SK-N-SH (cell line): ENCODE measurements around the gene MAML3. TPM values are rescaled to one million over a fixed set of nuclear protein-coding genes. Genes with fewer than 3 reads are reported as not detected.

Experiments
- CTCF ChIA-PET: fragments of 300-600, 350-600 bp; formaldehyde crosslinking; extraction: SDS; loops from one replicate; lab custom pipeline; 2021; lab: Yijun Ruan, JAX
- POLR2A ChIA-PET: fragments of 350-600 bp; sonication (Branson Sonifier 250); formaldehyde crosslinking; extraction: SDS; loops from one replicate; lab custom pipeline; 2020; ENCODE audit warnings: antibody characterized with exemption, inconsistent platforms; lab: Yijun Ruan, JAX
- DNase-seq: peaks from one replicate; pipeline ENCODE4 v3.0.0; 2012
- H2AFZ ChIP-seq: fragments of 200-600 bp; sonication (generic); 2 replicates; pipeline ENCODE4 v1.8.1; 2016; ENCODE audit warnings: antibody characterized with exemption, mild to moderate bottlenecking, low read depth
- H3F3A ChIP-seq: fragments of 200-600 bp; sonication (generic); replicated peaks from 2 replicates; pipeline ENCODE3; 2016; ENCODE audit warnings: antibody characterized with exemption, mild to moderate bottlenecking; ENCODE audit not compliant: insufficient read depth
- H3K27ac ChIP-seq, 2 experiments: fragments of 200-500 bp in 1 of 2; fragments of 200-600 bp in 1 of 2; sonication (Bioruptor generic) in 1 of 2; sonication (generic), shearing (Covaris generic) in 1 of 2; 2 replicates each; pipeline versions ENCODE4 v1.5.1 to v1.6.1; 2014 to 2016; ENCODE audit warnings: low read depth in 2 of 2, inconsistent platforms in 1 of 2, low read length in 1 of 2, mild to moderate bottlenecking in 1 of 2, mixed read lengths in 1 of 2
- H3K27me3 ChIP-seq: fragments of 200-600 bp; sonication (generic), shearing (Covaris generic); 2 replicates; pipeline ENCODE4 v1.6.1; 2016; ENCODE audit warnings: mixed run types; ENCODE audit not compliant: insufficient read depth
- H3K36me3 ChIP-seq, 2 experiments: fragments of 200-500 bp in 1 of 2; fragments of 200-600 bp in 1 of 2; sonication (Bioruptor generic) in 1 of 2; sonication (generic) in 1 of 2; replicated peaks in 1 of 2; 2 replicates each; pipeline versions ENCODE3 to v1.5.1; 2014 to 2016; ENCODE audit warnings: low read length in 1 of 2, mild to moderate bottlenecking in 1 of 2; ENCODE audit not compliant: insufficient read depth in 2 of 2, control insufficient read depth in 1 of 2
- H3K4me1 ChIP-seq, 2 experiments: fragments of 200-500 bp in 1 of 2; fragments of 200-600 bp in 1 of 2; sonication (Bioruptor generic) in 1 of 2; sonication (generic), shearing (Covaris generic) in 1 of 2; 2 replicates each; pipeline versions ENCODE4 v1.5.1 to v1.6.1; 2014 to 2016; ENCODE audit warnings: low read depth in 1 of 2, low read length in 1 of 2, mixed run types in 1 of 2; ENCODE audit not compliant: insufficient read depth in 2 of 2, control insufficient read depth in 1 of 2
- H3K4me2 ChIP-seq: fragments of 200-600 bp; sonication (generic), shearing (Covaris generic); 2 replicates; pipeline ENCODE4 v1.6.1; 2017; ENCODE audit warnings: mixed run types
- H3K4me3 ChIP-seq, 2 experiments: fragments of 200-500 bp in 1 of 2; fragments of 200-600 bp in 1 of 2; sonication (Bioruptor generic) in 1 of 2; sonication (generic), shearing (Covaris generic) in 1 of 2; 2 replicates each; pipeline versions ENCODE4 v1.5.1 to v1.8.1; 2014 to 2016; ENCODE audit warnings: low read depth in 2 of 2, inconsistent platforms in 1 of 2, low read length in 1 of 2, mild to moderate bottlenecking in 1 of 2, mixed read lengths in 1 of 2, moderate library complexity in 1 of 2
- H3K79me2 ChIP-seq: fragments of 200-600 bp; sonication (generic); 2 replicates; pipeline ENCODE4 v1.8.1; 2017; ENCODE audit warnings: mild to moderate bottlenecking; ENCODE audit not compliant: insufficient read depth
- H3K9ac ChIP-seq: fragments of 200-600 bp; sonication (generic); 2 replicates; pipeline ENCODE4 v1.6.1; 2017; ENCODE audit warnings: mixed run types
- H3K9me2 ChIP-seq: fragments of 200-600 bp; sonication (generic); 2 replicates; pipeline ENCODE4 v1.6.1; 2017; ENCODE audit warnings: mixed run types
- H3K9me3 ChIP-seq: fragments of 200-600 bp; sonication (generic); 2 replicates; pipeline ENCODE4 v1.6.1; 2017; ENCODE audit warnings: mixed run types, mild to moderate bottlenecking, moderate library complexity
- H4K20me1 ChIP-seq: fragments of 200-600 bp; sonication (generic); 2 replicates; pipeline ENCODE4 v1.6.1; 2017; ENCODE audit warnings: mild to moderate bottlenecking, mixed run types; ENCODE audit not compliant: insufficient read depth
- EP300 ChIP-seq, 2 experiments: IDR thresholded peaks; 2 replicates each; pipeline versions ENCODE4 v1.4.0 to v1.6.1; 2012; ENCODE audit warnings: borderline replicate concordance in 1 of 2, low read depth in 1 of 2, low read length in 1 of 2
- FOSL2 ChIP-seq: IDR thresholded peaks from 2 replicates; pipeline ENCODE4 v1.4.0; 2012; ENCODE audit warnings: low read depth, mild to moderate bottlenecking, moderate library complexity, borderline replicate concordance
- FOXJ3 ChIP-seq: sonication (generic); formaldehyde crosslinking; IDR thresholded peaks from 2 replicates; pipeline ENCODE4 v1.5.1; 2020; ENCODE audit warnings: mild to moderate bottlenecking, missing genetic modification reagents
- JUND ChIP-seq: IDR thresholded peaks from 2 replicates; pipeline ENCODE4 v1.4.0; 2012
- MEF2A ChIP-seq: IDR thresholded peaks from 2 replicates; pipeline ENCODE4 v1.4.0; 2012; ENCODE audit warnings: low read depth, borderline replicate concordance
- NRF1 ChIP-seq: IDR thresholded peaks from 2 replicates; pipeline ENCODE4 v1.6.1; 2012; ENCODE audit warnings: low read depth, mild to moderate bottlenecking, low read length
- RAD21 ChIP-seq: IDR thresholded peaks from 2 replicates; pipeline ENCODE4 v1.6.1; 2012; ENCODE audit warnings: mild to moderate bottlenecking, low read length
- RCOR1 ChIP-seq: fragments of 150-350 bp; IDR thresholded peaks from 2 replicates; pipeline ENCODE4 v1.6.1; 2017; ENCODE audit warnings: antibody characterized with exemption, low read length
- SIN3A ChIP-seq: IDR thresholded peaks from 2 replicates; pipeline ENCODE4 v1.6.1; 2012; ENCODE audit warnings: low read depth, mild to moderate bottlenecking, low read length, moderate library complexity, borderline replicate concordance
- TAF1 ChIP-seq: IDR thresholded peaks from 2 replicates; pipeline ENCODE4 v1.6.1; 2012; ENCODE audit warnings: low read depth, mild to moderate bottlenecking, low read length, moderate library complexity, borderline replicate concordance
- WGBS: methylation state at CpG from one replicate; pipeline ENCODE4 v1.1.6; 2017; ENCODE audit warnings: low lambda C conversion rate; 5-methylcytosine and 5-hydroxymethylcytosine counted together
- polyA plus RNA-seq, 3 experiments: library from polyadenylated mRNA; depleted of rRNA; stranded (reverse); fragments of >200 nt; gene quantifications; 2 replicates each; pipeline ENCODE4 v1.2.3, GENCODE V29; 2012
- TF ChIP-seq, protein P1 (sequence below): IDR thresholded peaks from 2 replicates; pipeline ENCODE4; 2012
- TF ChIP-seq, protein P2 (sequence below): fragments of 150-350 bp; IDR thresholded peaks from 2 replicates; pipeline ENCODE4 v1.6.1; 2016; ENCODE audit warnings: mild to moderate bottlenecking, low read depth, low read length
- TF ChIP-seq, protein P3 (sequence below): IDR thresholded peaks from 2 replicates; pipeline ENCODE4 v1.4.0; 2012; ENCODE audit warnings: low read depth, borderline replicate concordance
- TF ChIP-seq, protein P4 (sequence below): fragments of 200-600 bp; sonication (generic); IDR thresholded peaks from 2 replicates; pipeline ENCODE4 v1.6.1; 2017; ENCODE audit warnings: antibody characterized with exemption, mild to moderate bottlenecking, moderate library complexity

The MAML3 gene
- polyA plus RNA-seq, 1 of the 3 experiments (the other 2 are of a cell fraction), result 5.3 TPM

DNA sequence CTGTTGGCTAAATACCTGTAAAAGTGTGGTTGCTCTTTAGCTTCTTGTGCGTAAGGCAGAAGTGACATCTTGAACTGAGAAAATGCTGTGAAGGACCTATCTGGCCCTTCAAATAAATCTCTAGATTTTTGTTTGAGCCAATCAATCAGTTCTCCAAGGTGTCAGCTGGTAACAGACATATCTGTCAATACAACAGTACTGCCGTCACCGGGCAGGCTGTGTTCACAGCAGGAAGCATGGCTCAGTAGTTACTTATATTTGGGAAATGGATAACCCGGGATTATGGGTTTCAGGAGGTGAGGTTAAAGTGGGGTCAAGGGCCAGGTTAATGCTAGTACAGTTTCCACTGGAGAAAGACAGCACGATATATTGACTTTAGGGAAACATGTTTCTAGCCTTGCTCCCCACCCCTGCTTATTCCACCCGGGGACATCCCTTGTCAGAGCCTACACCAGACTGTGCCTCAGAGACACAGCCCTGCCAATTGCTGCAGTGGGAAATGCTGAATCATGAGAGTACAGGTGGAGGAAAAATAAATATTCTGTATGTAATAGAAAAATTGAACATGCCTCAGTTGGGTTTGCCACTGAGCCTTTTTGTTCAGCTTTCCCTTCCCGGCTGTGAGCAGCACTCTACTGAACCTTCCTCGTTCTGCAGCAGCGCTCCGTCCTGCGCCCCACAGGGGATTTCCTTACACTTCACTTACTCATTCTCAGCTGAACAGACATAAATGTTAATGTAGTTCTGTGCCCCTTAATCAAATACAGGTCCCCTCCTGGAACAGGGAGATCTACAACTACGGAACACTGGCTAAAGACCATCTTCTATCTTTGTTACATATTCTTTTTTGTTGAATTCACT is 367.3 kb downstream of the MAML3 start:
- DNase-seq, result peak; percentile 52
- H2AFZ ChIP-seq, result no peak overlapping the region
- peaks cover under 1% of the 10 kb centered on the region for H3F3A ChIP-seq
- no peak overlapping the region for H3K4me2 ChIP-seq
- no peaks in the 10 kb centered on the region for H4K20me1 ChIP-seq
- POLR2A ChIA-PET, result interaction anchor here (0.6 to 1.7 kb wide), 5 partner anchors 8 to 149 kb away, joined by 3 to 7 read pairs (median 4); no protein-coding TSS in a partner anchor
- H3K9ac ChIP-seq, result no peak overlapping the region
- CTCF ChIA-PET, result interaction anchor here (0.7 to 4.1 kb wide), 3 partner anchors 23 to 89 kb away, joined by 3 to 10 read pairs (median 6); no protein-coding TSS in a partner anchor
- H3K79me2 ChIP-seq, result no peaks in the 10 kb centered on the region
- H3K9me3 ChIP-seq, result no peaks in the 10 kb centered on the region
- no peak overlapping the region for H3K4me3 ChIP-seq
- no peaks in the 10 kb centered on the region for H3K27me3 ChIP-seq
- no peaks in the 10 kb centered on the region for H3K36me3 ChIP-seq
- TF ChIP-seq SIN3A (no peak), FOSL2 (no peak), FOXJ3 (CRISPR knock-in tag) (peak; percentile 38; the same call in 1 of the 2 replicates), RCOR1 (peak; percentile 32; the same call in 1 of the 2 replicates), RAD21 (peak; percentile 32; the same call in 1 of the 2 replicates), TAF1 (no peak), JUND (no peak), NRF1 (no peak), MEF2A (no peak), EP300 (IDR thresholded peaks at IDR 0.05; ENCODE audit: borderline replicate concordance in 1 of 2, low read depth in 1 of 2, low read length in 1 of 2) (peak in 1 of 2 experiments; percentile 62; a peak in 1 of 4 replicates)
- TF ChIP-seq, protein P1, sequence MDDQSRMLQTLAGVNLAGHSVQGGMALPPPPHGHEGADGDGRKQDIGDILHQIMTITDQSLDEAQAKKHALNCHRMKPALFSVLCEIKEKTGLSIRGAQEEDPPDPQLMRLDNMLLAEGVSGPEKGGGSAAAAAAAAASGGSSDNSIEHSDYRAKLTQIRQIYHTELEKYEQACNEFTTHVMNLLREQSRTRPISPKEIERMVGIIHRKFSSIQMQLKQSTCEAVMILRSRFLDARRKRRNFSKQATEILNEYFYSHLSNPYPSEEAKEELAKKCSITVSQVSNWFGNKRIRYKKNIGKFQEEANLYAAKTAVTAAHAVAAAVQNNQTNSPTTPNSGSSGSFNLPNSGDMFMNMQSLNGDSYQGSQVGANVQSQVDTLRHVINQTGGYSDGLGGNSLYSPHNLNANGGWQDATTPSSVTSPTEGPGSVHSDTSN, result no peak
- TF ChIP-seq, protein P2, sequence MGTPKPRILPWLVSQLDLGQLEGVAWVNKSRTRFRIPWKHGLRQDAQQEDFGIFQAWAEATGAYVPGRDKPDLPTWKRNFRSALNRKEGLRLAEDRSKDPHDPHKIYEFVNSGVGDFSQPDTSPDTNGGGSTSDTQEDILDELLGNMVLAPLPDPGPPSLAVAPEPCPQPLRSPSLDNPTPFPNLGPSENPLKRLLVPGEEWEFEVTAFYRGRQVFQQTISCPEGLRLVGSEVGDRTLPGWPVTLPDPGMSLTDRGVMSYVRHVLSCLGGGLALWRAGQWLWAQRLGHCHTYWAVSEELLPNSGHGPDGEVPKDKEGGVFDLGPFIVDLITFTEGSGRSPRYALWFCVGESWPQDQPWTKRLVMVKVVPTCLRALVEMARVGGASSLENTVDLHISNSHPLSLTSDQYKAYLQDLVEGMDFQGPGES, result no peak
- TF ChIP-seq, protein P3, sequence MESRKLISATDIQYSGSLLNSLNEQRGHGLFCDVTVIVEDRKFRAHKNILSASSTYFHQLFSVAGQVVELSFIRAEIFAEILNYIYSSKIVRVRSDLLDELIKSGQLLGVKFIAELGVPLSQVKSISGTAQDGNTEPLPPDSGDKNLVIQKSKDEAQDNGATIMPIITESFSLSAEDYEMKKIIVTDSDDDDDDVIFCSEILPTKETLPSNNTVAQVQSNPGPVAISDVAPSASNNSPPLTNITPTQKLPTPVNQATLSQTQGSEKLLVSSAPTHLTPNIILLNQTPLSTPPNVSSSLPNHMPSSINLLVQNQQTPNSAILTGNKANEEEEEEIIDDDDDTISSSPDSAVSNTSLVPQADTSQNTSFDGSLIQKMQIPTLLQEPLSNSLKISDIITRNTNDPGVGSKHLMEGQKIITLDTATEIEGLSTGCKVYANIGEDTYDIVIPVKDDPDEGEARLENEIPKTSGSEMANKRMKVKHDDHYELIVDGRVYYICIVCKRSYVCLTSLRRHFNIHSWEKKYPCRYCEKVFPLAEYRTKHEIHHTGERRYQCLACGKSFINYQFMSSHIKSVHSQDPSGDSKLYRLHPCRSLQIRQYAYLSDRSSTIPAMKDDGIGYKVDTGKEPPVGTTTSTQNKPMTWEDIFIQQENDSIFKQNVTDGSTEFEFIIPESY, result no peak
- TF ChIP-seq, protein P4, sequence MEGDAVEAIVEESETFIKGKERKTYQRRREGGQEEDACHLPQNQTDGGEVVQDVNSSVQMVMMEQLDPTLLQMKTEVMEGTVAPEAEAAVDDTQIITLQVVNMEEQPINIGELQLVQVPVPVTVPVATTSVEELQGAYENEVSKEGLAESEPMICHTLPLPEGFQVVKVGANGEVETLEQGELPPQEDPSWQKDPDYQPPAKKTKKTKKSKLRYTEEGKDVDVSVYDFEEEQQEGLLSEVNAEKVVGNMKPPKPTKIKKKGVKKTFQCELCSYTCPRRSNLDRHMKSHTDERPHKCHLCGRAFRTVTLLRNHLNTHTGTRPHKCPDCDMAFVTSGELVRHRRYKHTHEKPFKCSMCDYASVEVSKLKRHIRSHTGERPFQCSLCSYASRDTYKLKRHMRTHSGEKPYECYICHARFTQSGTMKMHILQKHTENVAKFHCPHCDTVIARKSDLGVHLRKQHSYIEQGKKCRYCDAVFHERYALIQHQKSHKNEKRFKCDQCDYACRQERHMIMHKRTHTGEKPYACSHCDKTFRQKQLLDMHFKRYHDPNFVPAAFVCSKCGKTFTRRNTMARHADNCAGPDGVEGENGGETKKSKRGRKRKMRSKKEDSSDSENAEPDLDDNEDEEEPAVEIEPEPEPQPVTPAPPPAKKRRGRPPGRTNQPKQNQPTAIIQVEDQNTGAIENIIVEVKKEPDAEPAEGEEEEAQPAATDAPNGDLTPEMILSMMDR, result no peak
- peaks cover 0 to 50% of the 10 kb centered on the region in 2 experiments; a peak in 2 of 4 replicates for H3K4me1 ChIP-seq
- 83% methylated on average over 11 of the region's 12 CpGs for WGBS
- peak overlapping the region in 1 of 2 experiments; percentile 99; a peak in 2 of 4 replicates for H3K27ac ChIP-seq
- H3K9me2 ChIP-seq, result no peaks in the 10 kb centered on the region
